Measurements from ENCODE around the gene ARHGAP22. TPM values are rescaled to one million over a fixed set of nuclear protein-coding genes. Genes with fewer than 3 reads are reported as not detected.

Gene ARHGAP22
- total RNA-seq, 1 donor = 45.6 TPM

DNA sequence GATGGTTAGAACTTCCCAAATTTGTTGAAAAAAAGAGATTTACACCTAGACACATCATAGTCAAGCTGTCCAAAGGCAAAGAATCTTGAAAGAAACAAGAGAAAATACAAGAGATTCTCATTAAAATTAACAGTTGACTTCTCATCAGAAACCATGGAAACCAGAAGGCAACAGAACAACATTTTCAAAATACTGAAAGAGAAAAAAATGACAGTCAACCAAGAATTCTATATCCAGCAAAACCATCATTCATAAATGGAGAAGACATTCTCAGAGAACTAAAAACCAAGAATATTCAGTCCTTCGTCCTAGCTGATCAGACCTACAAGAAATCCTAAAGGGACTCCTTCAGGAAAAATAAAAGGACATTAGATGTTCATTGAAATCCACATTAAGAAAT, 90.6 kb downstream of the ARHGAP22 start:
- Histone ChIP-seq H3K4me2 (ENCODE audit: insufficient read depth, low read length) (no peak overlapping the region), H3K79me2 (ENCODE audit: insufficient read depth, low read length) (peaks cover 100% of the 10 kb centered on the region), H4K20me1 (ENCODE audit: insufficient read depth, low read length) (peaks cover 48% of the 10 kb centered on the region), H3K27me3 (ENCODE audit: insufficient read depth, low read length) (no peaks in the 10 kb centered on the region), H3K9me3 (ENCODE audit: low read depth, low read length) (no peaks in the 10 kb centered on the region), H3K4me1 (ENCODE audit: insufficient read depth, low read length) (peaks cover 11% of the 10 kb centered on the region), H3K36me3 (ENCODE audit: insufficient read depth, low read length) (peaks cover 23% of the 10 kb centered on the region), H3K27ac (ENCODE audit: low read depth, low read length) (no peak overlapping the region), H2AFZ (ENCODE audit: low read length) (no peak overlapping the region), H3K4me3 (ENCODE audit: insufficient read depth, low read length) (no peak overlapping the region)
- TF ChIP-seq, protein P1, sequence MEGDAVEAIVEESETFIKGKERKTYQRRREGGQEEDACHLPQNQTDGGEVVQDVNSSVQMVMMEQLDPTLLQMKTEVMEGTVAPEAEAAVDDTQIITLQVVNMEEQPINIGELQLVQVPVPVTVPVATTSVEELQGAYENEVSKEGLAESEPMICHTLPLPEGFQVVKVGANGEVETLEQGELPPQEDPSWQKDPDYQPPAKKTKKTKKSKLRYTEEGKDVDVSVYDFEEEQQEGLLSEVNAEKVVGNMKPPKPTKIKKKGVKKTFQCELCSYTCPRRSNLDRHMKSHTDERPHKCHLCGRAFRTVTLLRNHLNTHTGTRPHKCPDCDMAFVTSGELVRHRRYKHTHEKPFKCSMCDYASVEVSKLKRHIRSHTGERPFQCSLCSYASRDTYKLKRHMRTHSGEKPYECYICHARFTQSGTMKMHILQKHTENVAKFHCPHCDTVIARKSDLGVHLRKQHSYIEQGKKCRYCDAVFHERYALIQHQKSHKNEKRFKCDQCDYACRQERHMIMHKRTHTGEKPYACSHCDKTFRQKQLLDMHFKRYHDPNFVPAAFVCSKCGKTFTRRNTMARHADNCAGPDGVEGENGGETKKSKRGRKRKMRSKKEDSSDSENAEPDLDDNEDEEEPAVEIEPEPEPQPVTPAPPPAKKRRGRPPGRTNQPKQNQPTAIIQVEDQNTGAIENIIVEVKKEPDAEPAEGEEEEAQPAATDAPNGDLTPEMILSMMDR (IDR thresholded peaks at IDR 0.05; ENCODE audit: extremely low read depth, low read depth, low read length) = no peak
- no peak for DNase-seq (ENCODE audit: insufficient read length, low spot score, missing footprints)

DNA sequence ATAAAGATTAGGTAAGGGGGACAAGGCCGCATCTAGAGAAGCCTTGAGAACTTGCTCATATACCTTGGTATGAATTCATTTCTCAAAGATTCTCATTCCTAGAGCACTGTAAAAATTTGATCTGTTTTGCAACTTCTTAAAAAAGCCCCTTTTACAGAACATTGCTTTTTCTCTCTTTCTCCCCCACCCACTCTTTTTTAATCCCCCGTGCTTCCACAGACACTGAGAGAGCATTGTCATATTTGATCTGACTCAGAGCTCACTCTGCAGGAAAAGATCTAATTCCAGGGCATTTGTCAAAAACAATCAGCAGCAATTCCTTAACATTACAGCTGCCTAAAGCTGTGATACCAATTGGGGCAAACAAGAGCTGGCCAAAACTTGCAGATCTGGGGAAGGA, 92.0 kb downstream of the ARHGAP22 start:
- Histone ChIP-seq H3K4me3 (ENCODE audit: insufficient read depth, low read length) (no peak overlapping the region), H3K4me1 (ENCODE audit: insufficient read depth, low read length) (peaks cover 9% of the 10 kb centered on the region), H4K20me1 (ENCODE audit: insufficient read depth, low read length) (peaks cover 54% of the 10 kb centered on the region), H3K27ac (ENCODE audit: low read depth, low read length) (no peak overlapping the region), H3K4me2 (ENCODE audit: insufficient read depth, low read length) (no peak overlapping the region), H3K27me3 (ENCODE audit: insufficient read depth, low read length) (no peaks in the 10 kb centered on the region), H2AFZ (ENCODE audit: low read length) (no peak overlapping the region), H3K79me2 (ENCODE audit: insufficient read depth, low read length) (peaks cover 100% of the 10 kb centered on the region), H3K36me3 (ENCODE audit: insufficient read depth, low read length) (peaks cover 23% of the 10 kb centered on the region), H3K9me3 (ENCODE audit: low read depth, low read length) (no peaks in the 10 kb centered on the region)
- TF ChIP-seq, protein P1 (IDR thresholded peaks at IDR 0.05; ENCODE audit: extremely low read depth, low read depth, low read length) = no peak
- no peak for DNase-seq (ENCODE audit: insufficient read length, low spot score, missing footprints)

DNA sequence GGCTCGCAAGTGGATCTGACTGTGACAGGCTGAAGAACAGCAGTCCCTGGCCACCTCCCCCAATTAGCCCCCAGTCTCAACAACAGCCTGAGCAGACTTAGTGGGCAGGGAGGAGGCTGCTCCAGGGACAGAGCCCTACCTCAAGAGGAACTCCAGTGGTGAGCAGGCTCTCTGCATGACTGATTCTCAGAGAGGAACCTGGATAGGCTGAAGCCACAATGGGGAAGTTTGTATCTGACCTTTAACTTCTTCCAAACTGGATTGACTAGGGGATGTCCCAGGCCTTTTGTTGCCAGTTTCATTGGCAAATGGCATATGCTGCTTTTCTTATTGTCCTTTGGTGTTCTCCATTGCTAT, 93.0 kb downstream of the ARHGAP22 start:
- Histone ChIP-seq H3K27me3 (ENCODE audit: insufficient read depth, low read length) (no peaks in the 10 kb centered on the region), H3K79me2 (ENCODE audit: insufficient read depth, low read length) (peaks cover 100% of the 10 kb centered on the region), H4K20me1 (ENCODE audit: insufficient read depth, low read length) (peaks cover 56% of the 10 kb centered on the region), H3K4me2 (ENCODE audit: insufficient read depth, low read length) (no peak overlapping the region), H3K27ac (ENCODE audit: low read depth, low read length) (no peak overlapping the region), H3K4me1 (ENCODE audit: insufficient read depth, low read length) (peaks cover 9% of the 10 kb centered on the region), H2AFZ (ENCODE audit: low read length) (no peak overlapping the region), H3K36me3 (ENCODE audit: insufficient read depth, low read length) (peaks cover 18% of the 10 kb centered on the region), H3K9me3 (ENCODE audit: low read depth, low read length) (no peaks in the 10 kb centered on the region), H3K4me3 (ENCODE audit: insufficient read depth, low read length) (no peak overlapping the region)
- TF ChIP-seq, protein P1 (IDR thresholded peaks at IDR 0.05; ENCODE audit: extremely low read depth, low read depth, low read length) = no peak
- no peak for DNase-seq (ENCODE audit: insufficient read length, low spot score, missing footprints)

DNA sequence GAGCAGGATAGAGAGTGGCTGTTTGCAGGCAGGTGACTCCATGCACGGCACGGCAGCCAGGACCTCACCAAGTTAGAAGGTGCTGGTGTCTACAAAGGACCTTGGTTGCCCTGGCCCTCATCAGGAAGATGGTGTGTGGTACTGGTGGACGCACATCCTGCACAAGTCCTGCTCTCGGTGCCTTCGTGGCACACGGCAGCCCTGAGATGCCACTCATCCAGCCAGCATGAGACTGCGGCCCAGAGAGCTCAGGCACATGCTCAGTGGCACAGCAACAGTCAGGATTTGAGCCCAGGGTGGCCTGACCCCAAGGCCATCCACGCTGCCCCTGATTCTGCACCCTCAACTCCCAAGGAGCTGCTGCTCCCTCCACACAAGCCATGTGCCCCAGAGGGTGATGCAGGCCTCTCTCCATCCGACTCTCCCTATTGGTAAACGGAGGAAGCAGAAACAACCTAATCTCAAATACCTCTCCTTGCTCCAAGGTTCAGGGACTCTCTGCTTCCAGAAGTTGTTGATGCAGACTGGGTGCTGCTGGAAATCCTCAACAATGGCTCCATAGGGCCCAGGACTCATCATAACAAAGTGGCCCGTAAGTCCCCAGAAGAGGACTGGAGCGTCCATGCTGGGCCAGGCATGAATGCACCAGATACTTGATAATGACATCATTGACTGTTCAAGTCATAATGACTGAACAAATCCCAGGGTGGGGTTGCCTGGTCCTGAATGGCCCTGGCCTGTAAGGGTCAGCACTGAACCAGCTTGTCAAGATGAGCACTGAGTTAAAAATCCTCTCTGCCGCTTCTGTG, 93.6 kb downstream of the ARHGAP22 start:
- H4K20me1 ChIP-seq (ENCODE audit: insufficient read depth, low read length) = peaks cover 62% of the 10 kb centered on the region
- H2AFZ ChIP-seq (ENCODE audit: low read length) = no peak overlapping the region
- H3K4me1 ChIP-seq (ENCODE audit: insufficient read depth, low read length) = peaks cover 9% of the 10 kb centered on the region
- peaks cover 18% of the 10 kb centered on the region for H3K36me3 ChIP-seq (ENCODE audit: insufficient read depth, low read length)
- H3K4me2 ChIP-seq (ENCODE audit: insufficient read depth, low read length) = no peak overlapping the region
- no peak overlapping the region for H3K4me3 ChIP-seq (ENCODE audit: insufficient read depth, low read length)
- TF ChIP-seq, protein P1 (IDR thresholded peaks at IDR 0.05; ENCODE audit: extremely low read depth, low read depth, low read length) = no peak
- DNase-seq (ENCODE audit: insufficient read length, low spot score, missing footprints) = peak; percentile 58
- peaks cover 100% of the 10 kb centered on the region for H3K79me2 ChIP-seq (ENCODE audit: insufficient read depth, low read length)
- no peaks in the 10 kb centered on the region for H3K9me3 ChIP-seq (ENCODE audit: low read depth, low read length)
- no peaks in the 10 kb centered on the region for H3K27me3 ChIP-seq (ENCODE audit: insufficient read depth, low read length)
- H3K27ac ChIP-seq (ENCODE audit: low read depth, low read length) = no peak overlapping the region
